GM12874 (cell line): ENCODE results near the gene PLAC1.

ENCODE experiments used
- CTCF ChIP-seq: IDR thresholded peaks from 2 replicates; pipeline ENCODE4 v1.5.1; 2011; ENCODE audit warnings: low read depth, mild to moderate bottlenecking, control low read depth, low read length, moderate library complexity; ENCODE audit not compliant: insufficient read depth

The PLAC1 gene

GRCh38 chrX:134628663-134629062, 29.6 kb downstream of the PLAC1 start:
- no peak for TF ChIP-seq CTCF

- no peak for TF ChIP-seq CTCF
Measured at GRCh38 chrX:134626434-134626833, 31.8 kb downstream of the PLAC1 start.

GRCh38 chrX:134625315-134625718, 33.0 kb downstream of the PLAC1 start:
- no peak for TF ChIP-seq CTCF

- no peak for TF ChIP-seq CTCF
Measured at GRCh38 chrX:134624046-134624430, 34.2 kb downstream of the PLAC1 start.

GRCh38 chrX:134623293-134624045, 34.8 kb downstream of the PLAC1 start:
- TF ChIP-seq CTCF = no peak

GRCh38 chrX:134622813-134623185, 35.5 kb downstream of the PLAC1 start:
- TF ChIP-seq CTCF = no peak

GRCh38 chrX:134622056-134622812, 36.0 kb downstream of the PLAC1 start:
- no peak for TF ChIP-seq CTCF
